Aortic smooth muscle cell (primary cell): ENCODE data around the gene RRH. TPM values are rescaled to one million over a fixed set of nuclear protein-coding genes. Genes with fewer than 3 reads are reported as not detected.

Experiments
- total RNA-seq: library from RNA; depleted of rRNA; stranded (reverse); fragments of >200 nt; gene quantifications from 2 replicates; pipeline ENCODE4 v1.2.3, GENCODE V29; 2014

RRH gene, protein sequence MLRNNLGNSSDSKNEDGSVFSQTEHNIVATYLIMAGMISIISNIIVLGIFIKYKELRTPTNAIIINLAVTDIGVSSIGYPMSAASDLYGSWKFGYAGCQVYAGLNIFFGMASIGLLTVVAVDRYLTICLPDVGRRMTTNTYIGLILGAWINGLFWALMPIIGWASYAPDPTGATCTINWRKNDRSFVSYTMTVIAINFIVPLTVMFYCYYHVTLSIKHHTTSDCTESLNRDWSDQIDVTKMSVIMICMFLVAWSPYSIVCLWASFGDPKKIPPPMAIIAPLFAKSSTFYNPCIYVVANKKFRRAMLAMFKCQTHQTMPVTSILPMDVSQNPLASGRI
- total RNA-seq, result 0.13 TPM in 1 of 2 replicates, not detected in the other

DNA sequence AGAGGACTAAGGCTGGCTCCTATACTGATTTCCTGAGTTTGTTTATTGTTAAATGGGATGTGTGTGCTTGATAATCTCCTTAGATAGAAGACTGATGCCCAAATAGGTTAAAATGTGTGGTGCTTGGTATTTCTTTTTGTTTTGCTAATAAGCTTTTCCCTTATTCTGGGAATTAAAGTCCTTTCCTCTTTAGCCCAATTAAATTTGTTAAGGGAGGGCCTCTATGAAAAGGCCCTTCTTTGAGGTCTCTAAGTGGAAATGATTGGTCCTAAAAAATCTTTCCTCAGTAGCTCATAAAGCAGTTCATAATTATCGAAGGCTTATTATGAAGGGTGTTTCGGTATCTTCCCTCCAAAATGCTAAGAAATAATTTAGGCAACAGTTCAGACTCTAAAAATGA lies at the start of gene RRH:
RRH (plus strand) TSS at position 301 of the 400 bp plus-strand sequence; CDS start at position 357, 56 bp downstream.

DNA sequence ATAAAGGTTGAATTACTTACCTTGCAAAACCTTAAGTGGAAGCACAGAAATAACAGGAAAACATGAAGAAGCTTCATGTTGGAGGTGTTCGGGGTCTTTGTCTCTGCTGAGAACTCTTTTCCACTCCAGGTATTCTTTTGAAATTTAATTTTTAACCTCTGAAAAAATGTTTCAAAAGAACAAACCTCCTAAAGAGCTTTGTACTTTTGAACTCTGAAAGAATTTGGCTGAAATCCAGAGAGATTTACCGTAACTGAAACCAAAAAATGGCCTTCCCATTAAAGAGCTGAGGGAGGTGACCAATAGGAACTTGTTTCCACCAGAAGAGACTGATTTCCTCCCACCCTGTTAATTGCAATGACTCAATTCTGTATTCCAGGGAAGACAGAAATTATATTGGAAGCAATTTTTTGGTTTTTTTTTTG lies 25.9 kb upstream of the RRH start, which contains the start of gene CFI:
CFI (minus strand) TSS at position 105 of the 425 bp plus-strand sequence; CDS start at position 77, 28 bp downstream.

DNA sequence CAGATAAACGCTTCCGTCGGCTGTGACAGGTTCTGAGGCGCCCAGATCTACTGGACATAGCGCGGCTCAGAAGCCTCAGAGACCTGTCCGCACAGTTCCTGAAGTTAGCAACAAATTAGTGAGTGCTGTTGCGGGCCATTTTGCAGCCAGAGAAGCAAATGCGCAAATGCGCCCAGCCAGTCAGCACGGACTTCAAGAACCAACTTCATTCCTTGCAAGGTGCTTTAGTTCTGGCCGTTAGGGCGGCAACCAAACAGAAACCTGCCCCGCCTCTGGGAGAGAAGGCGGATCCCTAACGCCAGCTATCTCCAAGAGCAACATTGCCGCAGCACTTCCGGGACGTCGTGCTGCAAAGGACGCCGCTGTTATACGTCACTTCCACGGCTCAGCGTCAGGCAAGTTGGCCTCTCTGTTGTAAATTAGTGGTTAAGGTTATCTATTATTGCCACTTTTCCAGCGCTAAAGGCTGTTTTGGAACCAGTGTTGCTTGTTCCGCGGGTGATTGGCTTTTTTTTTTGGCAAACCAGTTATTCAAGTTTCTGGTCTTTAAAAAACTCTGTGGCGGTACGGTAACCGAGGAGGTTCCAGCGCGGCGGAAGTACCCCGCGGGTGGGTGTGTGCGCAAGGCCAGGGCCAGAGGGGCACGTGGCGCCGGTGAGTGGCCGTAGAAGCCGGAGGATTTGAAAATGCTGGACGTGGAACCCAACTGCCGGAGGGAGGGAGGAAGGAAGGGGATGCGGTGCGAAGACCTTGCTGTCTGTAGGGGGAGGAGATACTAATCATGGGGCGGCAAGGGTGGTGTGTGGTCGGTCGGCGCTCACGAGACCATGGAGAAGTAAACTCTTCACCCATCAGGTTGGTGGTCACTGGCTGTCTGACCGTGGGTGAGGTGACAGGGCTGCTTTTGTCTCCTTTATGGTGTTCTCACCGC lies 12.4 kb upstream of the RRH start, which contains the start of gene GAR1:
GAR1 (plus strand) TSS at position 612 of the 931 bp plus-strand sequence. CDS start 403 bp downstream, outside the sequence.

DNA sequence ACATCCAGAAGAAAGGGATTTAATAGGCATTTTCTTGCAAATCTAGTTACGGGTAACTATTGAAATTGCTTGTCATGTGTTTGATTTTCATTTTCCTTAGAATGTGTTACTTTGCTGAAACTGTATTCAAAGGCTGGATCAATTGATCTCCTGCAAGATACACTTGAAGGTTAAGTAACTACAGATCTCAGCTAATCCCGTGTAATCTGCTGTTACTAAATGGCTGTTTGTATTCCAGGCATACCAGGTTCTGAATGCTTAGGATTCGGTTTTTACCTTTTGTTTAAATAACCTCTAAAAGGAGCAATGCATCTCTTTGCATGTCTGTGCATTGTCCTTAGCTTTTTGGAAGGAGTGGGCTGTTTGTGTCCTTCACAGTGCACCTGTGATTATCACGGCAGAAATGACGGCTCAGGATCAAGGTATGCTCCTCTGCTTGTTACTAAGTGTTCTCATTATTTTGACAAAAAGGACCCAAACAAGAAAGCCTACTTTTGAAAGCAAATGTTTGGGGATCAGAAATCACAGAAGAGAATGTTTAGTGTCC lies 20.2 kb downstream of the RRH start, which contains the start of gene LRIT3:
LRIT3 (plus strand) TSS at position 212 of the 547 bp plus-strand sequence; CDS start at position 307, 95 bp downstream.

Other genes starting within 250 kb of the RRH start
- gene CASP6, start 124.5 kb upstream of the RRH start, total RNA-seq, result 23.9 and 27.2 TPM in 2 replicates
- gene PLA2G12A, start 97.9 kb upstream of the RRH start, total RNA-seq, result 67.6 and 102 TPM in 2 replicates
- 5.2 and 9.3 TPM in 2 replicates for gene CFI, start 26.0 kb upstream of the RRH start, total RNA-seq
- 3.4 and 3.8 TPM in 2 replicates for gene GAR1, start 12.2 kb upstream of the RRH start, total RNA-seq
- under 0.01 TPM in 1 of 2 replicates, not detected in the other for gene LRIT3, start 20.1 kb downstream of the RRH start, total RNA-seq
- 0.06 and 0.13 TPM in 2 replicates for gene EGF, start 84.9 kb downstream of the RRH start, total RNA-seq